GM10266 (cell line): ENCODE results near the gene PTPRK.

Experiments used
- DNase-seq: peaks from one replicate; pipeline ENCODE4 v3.0.0; 2012; ENCODE audit errors: extremely low spot score
- TF ChIP-seq, protein P1 (sequence below): IDR thresholded peaks from 2 replicates; pipeline ENCODE4 v1.5.1; 2012; ENCODE audit warnings: mild to moderate bottlenecking, low read depth; ENCODE audit not compliant: control insufficient read depth, insufficient read depth; ENCODE audit errors: missing control alignments

Gene PTPRK

DNA sequence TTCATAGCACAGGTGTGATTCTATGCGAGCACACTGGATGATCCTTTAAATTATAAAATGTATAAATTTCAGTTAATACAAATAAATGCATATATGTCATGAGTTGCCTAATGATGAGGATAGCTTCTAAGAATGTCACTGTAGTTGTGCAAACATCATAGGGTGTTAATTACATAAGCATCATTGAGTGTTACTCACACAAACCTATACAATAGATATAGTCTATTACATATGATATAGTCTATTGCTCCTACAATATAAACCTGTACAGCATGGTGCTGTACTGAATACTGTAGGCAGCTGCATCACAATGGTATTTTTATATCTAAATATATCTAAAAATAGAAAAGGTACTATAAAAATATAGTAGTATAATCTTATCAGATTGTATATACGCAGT lies 159.0 kb downstream of the PTPRK start:
- TF ChIP-seq, protein P1, sequence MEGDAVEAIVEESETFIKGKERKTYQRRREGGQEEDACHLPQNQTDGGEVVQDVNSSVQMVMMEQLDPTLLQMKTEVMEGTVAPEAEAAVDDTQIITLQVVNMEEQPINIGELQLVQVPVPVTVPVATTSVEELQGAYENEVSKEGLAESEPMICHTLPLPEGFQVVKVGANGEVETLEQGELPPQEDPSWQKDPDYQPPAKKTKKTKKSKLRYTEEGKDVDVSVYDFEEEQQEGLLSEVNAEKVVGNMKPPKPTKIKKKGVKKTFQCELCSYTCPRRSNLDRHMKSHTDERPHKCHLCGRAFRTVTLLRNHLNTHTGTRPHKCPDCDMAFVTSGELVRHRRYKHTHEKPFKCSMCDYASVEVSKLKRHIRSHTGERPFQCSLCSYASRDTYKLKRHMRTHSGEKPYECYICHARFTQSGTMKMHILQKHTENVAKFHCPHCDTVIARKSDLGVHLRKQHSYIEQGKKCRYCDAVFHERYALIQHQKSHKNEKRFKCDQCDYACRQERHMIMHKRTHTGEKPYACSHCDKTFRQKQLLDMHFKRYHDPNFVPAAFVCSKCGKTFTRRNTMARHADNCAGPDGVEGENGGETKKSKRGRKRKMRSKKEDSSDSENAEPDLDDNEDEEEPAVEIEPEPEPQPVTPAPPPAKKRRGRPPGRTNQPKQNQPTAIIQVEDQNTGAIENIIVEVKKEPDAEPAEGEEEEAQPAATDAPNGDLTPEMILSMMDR, result no peak
- no peak for DNase-seq

DNA sequence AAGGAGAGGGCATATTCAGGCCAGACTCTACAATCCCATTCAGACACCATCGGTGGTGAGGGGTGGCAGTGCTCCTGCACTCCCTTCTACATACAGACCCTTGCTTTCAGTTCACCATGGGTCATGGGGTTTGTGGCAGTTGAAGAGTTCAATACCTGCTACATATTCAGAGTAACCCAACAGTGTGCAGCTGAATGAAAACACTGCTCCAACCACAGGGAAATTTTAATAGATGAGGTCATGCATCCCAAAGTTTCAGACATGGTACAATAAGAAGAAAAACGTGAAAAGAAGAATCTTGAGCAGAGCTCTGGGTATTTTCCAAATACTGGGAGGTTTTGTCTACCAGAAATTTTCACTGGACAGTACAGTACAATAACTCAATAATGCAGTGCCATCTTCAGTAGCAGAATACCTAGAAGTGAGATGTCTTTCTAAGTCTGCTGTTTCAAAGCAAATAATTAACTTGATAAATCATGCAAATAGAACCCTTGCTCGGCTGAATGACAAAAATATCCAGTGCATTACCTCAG lies 162.1 kb downstream of the PTPRK start:
- TF ChIP-seq, protein P1, result no peak
- DNase-seq, result no peak

DNA sequence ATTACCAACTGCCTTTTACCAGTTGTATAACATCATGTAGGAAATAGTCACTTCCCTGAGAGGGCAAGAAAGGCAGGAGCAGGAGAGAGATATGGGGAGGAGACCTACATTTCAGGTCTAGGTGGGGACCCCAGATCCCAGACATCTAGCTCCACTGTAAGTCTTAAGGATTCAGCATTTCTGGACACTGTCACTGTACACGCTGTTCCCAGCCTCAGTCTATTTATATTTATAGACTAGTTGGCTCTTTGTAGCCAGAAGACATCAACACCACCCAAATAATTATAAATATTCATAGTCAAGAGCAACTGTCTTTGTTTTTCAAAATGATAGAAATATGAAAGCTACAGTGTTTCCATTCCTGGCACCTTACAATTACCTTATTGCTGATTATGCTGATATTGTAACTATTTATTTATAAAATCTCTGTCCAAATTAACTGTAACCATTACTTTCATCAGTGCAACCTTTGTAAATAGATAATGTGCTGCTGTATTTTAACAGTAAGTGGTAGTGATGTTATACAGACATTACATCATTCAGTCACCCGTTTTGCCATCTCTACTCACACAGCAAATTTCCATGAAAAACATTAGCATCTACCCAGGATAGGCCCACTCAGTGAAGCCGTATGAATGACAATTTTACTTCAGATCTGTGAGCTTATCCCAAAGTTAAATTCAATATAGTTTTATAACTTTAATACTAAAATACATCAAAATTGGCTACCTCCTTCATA lies 162.8 kb downstream of the PTPRK start:
- TF ChIP-seq, protein P1, result no peak
- no peak for DNase-seq

DNA sequence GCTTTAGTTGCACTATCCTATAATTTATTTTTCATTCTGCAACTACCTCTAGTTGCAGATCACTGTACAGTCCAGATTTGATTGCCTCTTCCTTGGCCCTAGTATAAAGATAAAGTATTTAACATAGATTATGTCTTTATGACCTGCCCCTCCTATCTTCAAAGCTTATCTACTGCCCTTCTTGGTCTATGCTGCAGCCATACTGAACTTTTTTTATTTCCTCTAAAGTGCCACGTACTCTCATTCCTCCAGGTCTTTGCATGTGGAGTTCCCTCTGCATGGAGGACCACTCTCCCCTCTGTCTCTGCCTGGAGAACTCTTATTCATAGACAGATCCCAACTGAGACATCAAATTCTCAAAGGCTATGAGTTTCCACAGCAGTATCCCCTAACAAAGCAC lies 168.0 kb downstream of the PTPRK start:
- no peak for DNase-seq
- TF ChIP-seq, protein P1, result no peak

DNA sequence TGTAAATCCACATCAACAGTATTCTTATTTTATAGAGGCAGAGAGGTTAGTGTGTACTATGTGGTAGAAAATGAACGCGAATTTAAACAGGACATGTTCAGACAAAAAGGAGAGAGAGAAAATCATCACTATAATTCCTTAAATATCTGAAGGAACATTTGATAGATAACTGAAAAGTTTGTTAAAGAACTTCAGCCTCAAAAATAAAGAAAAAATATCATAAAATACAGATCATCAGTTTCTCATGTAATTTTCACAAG lies 169.2 kb downstream of the PTPRK start:
- DNase-seq, result no peak
- TF ChIP-seq, protein P1, result no peak

DNA sequence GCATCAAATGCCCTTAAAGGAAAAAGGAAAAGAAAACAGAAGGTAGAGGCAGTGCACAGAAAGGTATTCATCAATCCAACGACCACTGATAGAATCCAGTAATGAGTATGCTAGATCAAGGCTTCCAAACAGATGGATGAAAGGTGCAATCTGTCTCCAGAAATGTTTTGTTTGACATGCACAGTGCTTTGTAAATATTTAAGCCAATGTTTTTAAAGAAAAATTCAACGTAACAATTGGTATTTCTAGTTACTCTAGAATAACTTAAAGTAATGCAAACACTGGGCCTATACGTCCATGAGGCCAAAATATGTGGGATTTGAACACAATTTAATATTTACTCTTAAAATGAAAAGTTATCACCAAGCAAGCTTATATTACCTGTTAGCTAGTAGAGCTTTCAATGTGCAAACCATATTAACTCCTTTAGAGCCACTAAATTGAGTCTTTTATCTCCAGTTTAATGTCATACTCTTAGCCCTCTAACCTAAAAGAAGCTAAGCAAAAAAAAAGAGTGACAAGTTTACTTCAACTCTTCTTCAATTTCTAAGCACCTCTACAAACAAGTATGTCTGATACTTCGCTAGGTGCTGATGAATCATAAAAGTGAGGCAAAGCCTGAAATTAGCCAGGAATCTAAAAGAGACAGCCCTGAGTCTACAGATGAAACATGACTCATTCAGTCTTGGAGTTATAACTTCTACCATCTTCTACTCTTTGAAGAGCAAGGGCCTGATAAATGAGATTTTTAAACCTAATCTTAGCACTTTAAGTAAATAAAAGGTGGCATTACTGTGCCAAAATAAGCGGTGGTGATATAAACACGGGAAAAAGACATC lies 169.8 kb downstream of the PTPRK start:
- TF ChIP-seq, protein P1, result no peak
- no peak for DNase-seq

DNA sequence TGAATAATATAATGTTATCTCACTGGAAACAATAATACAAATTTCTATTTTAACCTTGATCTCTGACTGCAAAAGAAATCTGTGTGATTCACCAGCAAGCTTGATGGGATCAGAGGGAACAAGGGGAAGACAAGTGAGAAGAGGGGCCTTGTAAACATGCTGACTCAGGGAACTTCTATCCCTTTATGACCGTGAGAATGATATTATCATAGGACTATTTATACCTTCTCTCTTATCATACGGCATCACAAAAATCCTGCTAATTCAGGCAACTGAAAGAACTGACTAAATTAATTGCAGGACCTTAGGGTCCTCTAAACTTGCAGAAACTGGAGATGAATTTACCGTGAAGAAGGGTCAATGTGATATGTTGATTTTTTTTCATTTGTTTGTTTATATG lies 173.3 kb downstream of the PTPRK start:
- TF ChIP-seq, protein P1, result no peak
- DNase-seq, result no peak
